HEK293 (cell line): ENCODE results near the gene ATXN10.

Experiments used
- CTCF ChIA-PET: fragments of 350-600 bp; formaldehyde crosslinking; extraction: SDS; loops from one replicate; lab custom pipeline; 2021; ENCODE audit warnings: antibody characterized with exemption; lab: Yijun Ruan, JAX
- POLR2A ChIA-PET: fragments of 300-600 bp; formaldehyde crosslinking; extraction: SDS; loops from one replicate; lab custom pipeline; 2020; ENCODE audit warnings: antibody characterized with exemption, inconsistent platforms; lab: Yijun Ruan, JAX
- H3K27ac ChIP-seq: fragments of 200-500 bp; sonication (Bioruptor generic); 2 replicates; pipeline ENCODE4 v1.5.1; 2014; ENCODE audit warnings: low read depth, low read length, control low read depth, inconsistent platforms; ENCODE audit errors: extremely low read depth
- H3K36me3 ChIP-seq, 2 experiments: fragments of 200-500 bp in 1 of 2; sonication (Bioruptor generic) in 1 of 2; 1 replicate in 1 of 2; 2 replicates in 1 of 2; pipeline ENCODE4 v1.5.1; 2014 to 2017; ENCODE audit warnings: inconsistent platforms in 2 of 2, low read length in 2 of 2; ENCODE audit not compliant: control insufficient read depth in 2 of 2, insufficient read depth in 1 of 2
- H3K4me1 ChIP-seq: fragments of 200-500 bp; sonication (Bioruptor generic); 2 replicates; pipeline ENCODE4 v1.5.1; 2014; ENCODE audit warnings: mild to moderate bottlenecking, low read length, inconsistent platforms; ENCODE audit not compliant: control insufficient read depth, insufficient read depth
- H3K4me3 ChIP-seq: 2 replicates; pipeline ENCODE4 v1.5.1; 2011; ENCODE audit warnings: low read depth, mild to moderate bottlenecking, control low read depth, low read length, moderate library complexity
- H3K9me3 ChIP-seq: fragments of 200-500 bp; sonication (Bioruptor generic); 2 replicates; pipeline ENCODE4 v1.5.1; 2014; ENCODE audit warnings: low read depth, low read length, inconsistent platforms; ENCODE audit not compliant: control insufficient read depth, insufficient read depth
- INSM2 ChIP-seq: fragments of 450-650 bp; formaldehyde crosslinking; IDR thresholded peaks from 2 replicates; pipeline ENCODE4 v1.5.1; 2016; ENCODE audit warnings: missing biosample characterization, missing genetic modification characterization
- SP3 ChIP-seq: fragments of 450-650 bp; formaldehyde crosslinking; IDR thresholded peaks from 2 replicates; pipeline ENCODE4 v1.5.1; 2016; ENCODE audit warnings: missing biosample characterization, missing genetic modification characterization
- TRIM28 ChIP-seq: IDR thresholded peaks from 2 replicates; pipeline ENCODE4 v1.6.1; 2011; ENCODE audit warnings: low read length, control low read depth, borderline replicate concordance
- TSHZ1 ChIP-seq: fragments of 450-650 bp; formaldehyde crosslinking; IDR thresholded peaks from 2 replicates; pipeline ENCODE4 v1.5.1; 2016; ENCODE audit warnings: missing biosample characterization, missing genetic modification characterization, borderline replicate concordance
- YY1 ChIP-seq: fragments of 450-650 bp; formaldehyde crosslinking; IDR thresholded peaks from 2 replicates; pipeline ENCODE4 v1.5.1; 2018; ENCODE audit warnings: missing biosample characterization, missing genetic modification characterization
- ZNF10 ChIP-seq: fragments of 450-650 bp; formaldehyde crosslinking; IDR thresholded peaks from 2 replicates; pipeline ENCODE4 v1.5.1; 2017; ENCODE audit warnings: missing biosample characterization, missing genetic modification characterization
- ZNF121 ChIP-seq: fragments of 450-650 bp; formaldehyde crosslinking; IDR thresholded peaks from 2 replicates; pipeline ENCODE4 v1.5.1; 2016; ENCODE audit warnings: missing biosample characterization, missing genetic modification characterization
- ZNF140 ChIP-seq: fragments of 450-650 bp; formaldehyde crosslinking; IDR thresholded peaks from 2 replicates; pipeline ENCODE4 v1.5.1; 2016; ENCODE audit warnings: missing biosample characterization, missing genetic modification characterization
- ZNF157 ChIP-seq: fragments of 450-650 bp; formaldehyde crosslinking; IDR thresholded peaks from 2 replicates; pipeline ENCODE4 v1.5.1; 2016; ENCODE audit warnings: missing biosample characterization, missing genetic modification characterization
- ZNF16 ChIP-seq: fragments of 450-650 bp; formaldehyde crosslinking; IDR thresholded peaks from 2 replicates; pipeline ENCODE4 v1.5.1; 2016; ENCODE audit warnings: low read depth, missing biosample characterization, missing genetic modification characterization
- ZNF324 ChIP-seq: fragments of 450-650 bp; formaldehyde crosslinking; IDR thresholded peaks from 2 replicates; pipeline ENCODE4 v1.5.1; 2016; ENCODE audit warnings: missing biosample characterization, missing genetic modification characterization
- ZNF335 ChIP-seq: fragments of 450-650 bp; formaldehyde crosslinking; conservative IDR thresholded peaks from 2 replicates; pipeline ENCODE4 v1.5.1; 2016; ENCODE audit warnings: missing biosample characterization, missing genetic modification characterization
- ZNF600 ChIP-seq: fragments of 450-650 bp; formaldehyde crosslinking; IDR thresholded peaks from 2 replicates; pipeline ENCODE4 v1.5.1; 2016; ENCODE audit warnings: missing biosample characterization, missing genetic modification characterization
- ZNF623 ChIP-seq: fragments of 450-650 bp; formaldehyde crosslinking; IDR thresholded peaks from 2 replicates; pipeline ENCODE4 v1.5.1; 2016; ENCODE audit warnings: missing biosample characterization, missing genetic modification characterization
- ZNF664 ChIP-seq: fragments of 450-650 bp; formaldehyde crosslinking; IDR thresholded peaks from 2 replicates; pipeline ENCODE4 v1.5.1; 2016; ENCODE audit warnings: missing biosample characterization, missing genetic modification characterization
- ZNF701 ChIP-seq: fragments of 450-650 bp; formaldehyde crosslinking; IDR thresholded peaks from 2 replicates; pipeline ENCODE4 v1.5.1; 2016; ENCODE audit warnings: missing biosample characterization, missing genetic modification characterization
- ZSCAN16 ChIP-seq: fragments of 450-650 bp; formaldehyde crosslinking; IDR thresholded peaks from 2 replicates; pipeline ENCODE4 v1.5.1; 2016; ENCODE audit warnings: missing biosample characterization, missing genetic modification characterization
- ZXDB ChIP-seq: fragments of 450-650 bp; formaldehyde crosslinking; IDR thresholded peaks from 2 replicates; pipeline ENCODE4 v1.5.1; 2016; ENCODE audit warnings: missing biosample characterization, missing genetic modification characterization
- TF ChIP-seq, protein P1 (sequence below): fragments of 450-650 bp; formaldehyde crosslinking; IDR thresholded peaks from 2 replicates; pipeline ENCODE4 v1.5.1; 2017; ENCODE audit warnings: missing biosample characterization, mild to moderate bottlenecking, missing genetic modification characterization, moderate library complexity
- TF ChIP-seq, protein P2 (sequence below): fragments of 450-650 bp; formaldehyde crosslinking; IDR thresholded peaks from 2 replicates; pipeline ENCODE4 v1.5.0; 2017; ENCODE audit warnings: missing biosample characterization, missing genetic modification characterization, borderline replicate concordance

ATXN10 gene

GRCh38 chr22:45673482-45674175 is 2.0 kb downstream of the ATXN10 start:
- Histone ChIP-seq H3K27ac (no peak overlapping the region), H3K36me3 (peaks cover 9 to 11% of the 10 kb centered on the region in 2 experiments), H3K4me3 (0 out of 2 replicates have a peak overlapping the region, but pooled peaks have one; percentile 94), H3K4me1 (peaks cover 23% of the 10 kb centered on the region), H3K9me3 (no peaks in the 10 kb centered on the region)
- TF ChIP-seq ZNF10 (no peak), ZNF623 (no peak), ZNF664 (tag by site-specific recombination) (peak; percentile 92), ZNF140 (tag by site-specific recombination) (no peak)
- POLR2A ChIA-PET, result no interaction called here
- CTCF ChIA-PET, result interaction anchor here (1.0 kb wide), 1 partner anchor 190 kb away, joined by 4 read pairs; no protein-coding TSS in a partner anchor

DNA sequence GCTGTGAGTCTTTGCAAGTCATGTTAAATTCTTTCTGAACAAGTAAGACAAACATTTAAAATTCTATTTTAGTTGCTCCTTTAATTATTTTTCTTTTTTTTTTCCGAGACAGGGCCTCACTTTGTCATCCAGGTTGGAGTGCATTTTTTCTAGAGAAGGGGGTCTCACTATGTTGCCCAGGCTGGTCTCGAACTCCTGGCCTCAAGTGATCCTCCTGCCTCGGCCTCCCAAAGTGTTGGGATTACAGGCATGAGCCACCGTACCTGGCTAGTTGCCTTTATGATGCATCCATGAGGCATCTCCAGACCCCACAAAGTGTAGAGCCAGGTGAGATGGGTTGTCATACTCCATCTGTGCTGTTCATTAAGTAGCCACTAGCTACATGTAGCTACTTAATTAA is 4.4 kb downstream of the ATXN10 start:
- Histone ChIP-seq H3K4me3 (no peak overlapping the region), H3K36me3 (peaks cover 9 to 11% of the 10 kb centered on the region in 2 experiments), H3K9me3 (no peaks in the 10 kb centered on the region)
- POLR2A ChIA-PET, result interaction anchor here (0.6 to 0.8 kb wide), 2 partner anchors 14 to 26 kb away, joined by 3 read pairs; no protein-coding TSS in a partner anchor
- TF ChIP-seq SP3 (tag by site-specific recombination) (no peak), ZNF121 (tag by site-specific recombination) (peak; percentile 81)
- TF ChIP-seq, all 188 proteins: peak for 1
- CTCF ChIA-PET, result interaction anchor here (0.7 to 1.2 kb wide), 3 partner anchors 10 to 187 kb away, joined by 3 to 6 read pairs (median 3); no protein-coding TSS in a partner anchor
- Histone ChIP-seq H3K4me1 (peaks cover 33% of the 10 kb centered on the region), H3K27ac (no peak overlapping the region)

GRCh38 chr22:45677063-45677462 is 5.4 kb downstream of the ATXN10 start:
- no peak for TF ChIP-seq INSM2 (tag by site-specific recombination)
- no peak for TF ChIP-seq ZNF335
- TF ChIP-seq, protein P1, sequence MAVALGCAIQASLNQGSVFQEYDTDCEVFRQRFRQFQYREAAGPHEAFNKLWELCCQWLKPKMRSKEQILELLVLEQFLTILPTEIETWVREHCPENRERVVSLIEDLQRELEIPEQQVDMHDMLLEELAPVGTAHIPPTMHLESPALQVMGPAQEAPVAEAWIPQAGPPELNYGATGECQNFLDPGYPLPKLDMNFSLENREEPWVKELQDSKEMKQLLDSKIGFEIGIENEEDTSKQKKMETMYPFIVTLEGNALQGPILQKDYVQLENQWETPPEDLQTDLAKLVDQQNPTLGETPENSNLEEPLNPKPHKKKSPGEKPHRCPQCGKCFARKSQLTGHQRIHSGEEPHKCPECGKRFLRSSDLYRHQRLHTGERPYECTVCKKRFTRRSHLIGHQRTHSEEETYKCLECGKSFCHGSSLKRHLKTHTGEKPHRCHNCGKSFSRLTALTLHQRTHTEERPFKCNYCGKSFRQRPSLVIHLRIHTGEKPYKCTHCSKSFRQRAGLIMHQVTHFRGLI (tag by site-specific recombination), result no peak
- no peak for TF ChIP-seq ZXDB (tag by site-specific recombination)
- TF ChIP-seq TSHZ1 (tag by site-specific recombination), result no peak
- no peak for TF ChIP-seq ZNF324 (tag by site-specific recombination)
- TF ChIP-seq YY1 (tag by site-specific recombination), result no peak
- no peak for TF ChIP-seq ZNF600 (tag by site-specific recombination)
- TF ChIP-seq, protein P2, sequence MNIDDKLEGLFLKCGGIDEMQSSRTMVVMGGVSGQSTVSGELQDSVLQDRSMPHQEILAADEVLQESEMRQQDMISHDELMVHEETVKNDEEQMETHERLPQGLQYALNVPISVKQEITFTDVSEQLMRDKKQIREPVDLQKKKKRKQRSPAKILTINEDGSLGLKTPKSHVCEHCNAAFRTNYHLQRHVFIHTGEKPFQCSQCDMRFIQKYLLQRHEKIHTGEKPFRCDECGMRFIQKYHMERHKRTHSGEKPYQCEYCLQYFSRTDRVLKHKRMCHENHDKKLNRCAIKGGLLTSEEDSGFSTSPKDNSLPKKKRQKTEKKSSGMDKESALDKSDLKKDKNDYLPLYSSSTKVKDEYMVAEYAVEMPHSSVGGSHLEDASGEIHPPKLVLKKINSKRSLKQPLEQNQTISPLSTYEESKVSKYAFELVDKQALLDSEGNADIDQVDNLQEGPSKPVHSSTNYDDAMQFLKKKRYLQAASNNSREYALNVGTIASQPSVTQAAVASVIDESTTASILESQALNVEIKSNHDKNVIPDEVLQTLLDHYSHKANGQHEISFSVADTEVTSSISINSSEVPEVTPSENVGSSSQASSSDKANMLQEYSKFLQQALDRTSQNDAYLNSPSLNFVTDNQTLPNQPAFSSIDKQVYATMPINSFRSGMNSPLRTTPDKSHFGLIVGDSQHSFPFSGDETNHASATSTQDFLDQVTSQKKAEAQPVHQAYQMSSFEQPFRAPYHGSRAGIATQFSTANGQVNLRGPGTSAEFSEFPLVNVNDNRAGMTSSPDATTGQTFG, result no peak
- TF ChIP-seq TRIM28, result no peak
- no peak for TF ChIP-seq ZNF16 (tag by site-specific recombination)
- no peak for TF ChIP-seq ZNF157 (tag by site-specific recombination)
- TF ChIP-seq ZNF701 (tag by site-specific recombination), result no peak
- TF ChIP-seq ZSCAN16 (tag by site-specific recombination), result no peak
- POLR2A ChIA-PET, result interaction anchor here (0.6 kb wide), 1 partner anchor 72 kb away, joined by 3 read pairs; no protein-coding TSS in a partner anchor
- CTCF ChIA-PET, result interaction anchor here (0.7 kb wide), 1 partner anchor 318 kb away, joined by 4 read pairs; no protein-coding TSS in a partner anchor
- H3K36me3 ChIP-seq, result peaks cover 9 to 11% of the 10 kb centered on the region in 2 experiments
- H3K4me3 ChIP-seq, result no peak overlapping the region
- no peaks in the 10 kb centered on the region for H3K9me3 ChIP-seq
- H3K27ac ChIP-seq, result no peak overlapping the region
- peaks cover 36% of the 10 kb centered on the region for H3K4me1 ChIP-seq
